Endometrium (tissue), 2 donors: ENCODE results near the gene ISLR2.
A peak's percentile ranks its signal among the peaks of the same experiment; 100 is the strongest.

ENCODE experiments used
- FAIRE-seq: peaks from 2 replicates; lab custom pipeline; 2012; peaks lifted over from hg19 to GRCh38; lab: Jason Lieb, UNC
- donor health status: control.
- donor health status: control.

ISLR2 gene

GRCh38 chr15:74178326-74179100, 48.1 kb downstream of the ISLR2 start:
- no peak for FAIRE-seq

- FAIRE-seq: peak; percentile 93
These were observed 48.9 kb downstream of the ISLR2 start for GRCh38 chr15:74179101-74179841.

GRCh38 chr15:74179983-74180880, 49.8 kb downstream of the ISLR2 start:
- peak; percentile 84 for FAIRE-seq

- FAIRE-seq: no peak
These were observed 50.7 kb downstream of the ISLR2 start for GRCh38 chr15:74180881-74181602.

GRCh38 chr15:74182131-74182530, 51.7 kb downstream of the ISLR2 start:
- FAIRE-seq: no peak

GRCh38 chr15:74184582-74185091, 54.3 kb downstream of the ISLR2 start:
- no peak for FAIRE-seq

GRCh38 chr15:74185710-74186348, 55.4 kb downstream of the ISLR2 start:
- FAIRE-seq: no peak
